Measurements from ENCODE around the gene CD58. TPM values are rescaled to one million over a fixed set of nuclear protein-coding genes. Genes with fewer than 3 reads are reported as not detected.

CD58 gene
- total and polyA plus RNA-seq, 9 of the 15 experiments (the other 6 are each of a cell fraction or from before 2014, with no cell fraction given): 18.1 to 113 (median 37.4) TPM

GRCh38 chr1:116572099-116572498, 1.3 kb upstream of the CD58 start (continued):
- TF ChIP-seq ZMIZ1 (IDR thresholded peaks at IDR 0.05; ENCODE audit: low read depth in 2 of 2, low read length in 2 of 2) (no peak), DPF2 (IDR thresholded peaks at IDR 0.05) (0 out of 2 replicates have a peak, but pooled peaks have one; percentile 10), E2F5 (CRISPR knock-in tag; IDR thresholded peaks at IDR 0.05) (no peak), POLR2B (IDR thresholded peaks at IDR 0.05; ENCODE audit: low read depth, partially characterized antibody) (no peak), ZNF133 (CRISPR knock-in tag; IDR thresholded peaks at IDR 0.05) (no peak), ELF1 (tag; IDR thresholded peaks at IDR 0.05) (no peak), GATAD2A (IDR thresholded peaks at IDR 0.05) (no peak), TEAD4 (IDR thresholded peaks at IDR 0.05; ENCODE audit: low read length) (peak; percentile 37; the same call in 1 of the 2 replicates), TEAD4 (CRISPR knock-in tag; IDR thresholded peaks at IDR 0.05; ENCODE audit: borderline replicate concordance) (no peak), TRIM24 (IDR thresholded peaks at IDR 0.05) (no peak), ZNF354B (CRISPR knock-in tag; IDR thresholded peaks at IDR 0.05) (no peak), RBM14 (IDR thresholded peaks at IDR 0.05; ENCODE audit: borderline replicate concordance, insufficient read depth, low read depth, low read length) (no peak), KHSRP (IDR thresholded peaks at IDR 0.05) (no peak), POLR2A (conservative IDR thresholded peaks at IDR 0.05) (no peak)
- TF ChIP-seq, protein P1, sequence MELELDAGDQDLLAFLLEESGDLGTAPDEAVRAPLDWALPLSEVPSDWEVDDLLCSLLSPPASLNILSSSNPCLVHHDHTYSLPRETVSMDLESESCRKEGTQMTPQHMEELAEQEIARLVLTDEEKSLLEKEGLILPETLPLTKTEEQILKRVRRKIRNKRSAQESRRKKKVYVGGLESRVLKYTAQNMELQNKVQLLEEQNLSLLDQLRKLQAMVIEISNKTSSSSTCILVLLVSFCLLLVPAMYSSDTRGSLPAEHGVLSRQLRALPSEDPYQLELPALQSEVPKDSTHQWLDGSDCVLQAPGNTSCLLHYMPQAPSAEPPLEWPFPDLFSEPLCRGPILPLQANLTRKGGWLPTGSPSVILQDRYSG (tag; conservative IDR thresholded peaks at IDR 0.05; ENCODE audit: low read depth): no peak
- TF ChIP-seq, protein P2, sequence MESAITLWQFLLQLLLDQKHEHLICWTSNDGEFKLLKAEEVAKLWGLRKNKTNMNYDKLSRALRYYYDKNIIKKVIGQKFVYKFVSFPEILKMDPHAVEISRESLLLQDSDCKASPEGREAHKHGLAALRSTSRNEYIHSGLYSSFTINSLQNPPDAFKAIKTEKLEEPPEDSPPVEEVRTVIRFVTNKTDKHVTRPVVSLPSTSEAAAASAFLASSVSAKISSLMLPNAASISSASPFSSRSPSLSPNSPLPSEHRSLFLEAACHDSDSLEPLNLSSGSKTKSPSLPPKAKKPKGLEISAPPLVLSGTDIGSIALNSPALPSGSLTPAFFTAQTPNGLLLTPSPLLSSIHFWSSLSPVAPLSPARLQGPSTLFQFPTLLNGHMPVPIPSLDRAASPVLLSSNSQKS (CRISPR knock-in tag; IDR thresholded peaks at IDR 0.05): no peak
- TF ChIP-seq, protein P3, sequence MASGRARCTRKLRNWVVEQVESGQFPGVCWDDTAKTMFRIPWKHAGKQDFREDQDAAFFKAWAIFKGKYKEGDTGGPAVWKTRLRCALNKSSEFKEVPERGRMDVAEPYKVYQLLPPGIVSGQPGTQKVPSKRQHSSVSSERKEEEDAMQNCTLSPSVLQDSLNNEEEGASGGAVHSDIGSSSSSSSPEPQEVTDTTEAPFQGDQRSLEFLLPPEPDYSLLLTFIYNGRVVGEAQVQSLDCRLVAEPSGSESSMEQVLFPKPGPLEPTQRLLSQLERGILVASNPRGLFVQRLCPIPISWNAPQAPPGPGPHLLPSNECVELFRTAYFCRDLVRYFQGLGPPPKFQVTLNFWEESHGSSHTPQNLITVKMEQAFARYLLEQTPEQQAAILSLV (tag; IDR thresholded peaks at IDR 0.05): no peak
- TF ChIP-seq, protein P4, sequence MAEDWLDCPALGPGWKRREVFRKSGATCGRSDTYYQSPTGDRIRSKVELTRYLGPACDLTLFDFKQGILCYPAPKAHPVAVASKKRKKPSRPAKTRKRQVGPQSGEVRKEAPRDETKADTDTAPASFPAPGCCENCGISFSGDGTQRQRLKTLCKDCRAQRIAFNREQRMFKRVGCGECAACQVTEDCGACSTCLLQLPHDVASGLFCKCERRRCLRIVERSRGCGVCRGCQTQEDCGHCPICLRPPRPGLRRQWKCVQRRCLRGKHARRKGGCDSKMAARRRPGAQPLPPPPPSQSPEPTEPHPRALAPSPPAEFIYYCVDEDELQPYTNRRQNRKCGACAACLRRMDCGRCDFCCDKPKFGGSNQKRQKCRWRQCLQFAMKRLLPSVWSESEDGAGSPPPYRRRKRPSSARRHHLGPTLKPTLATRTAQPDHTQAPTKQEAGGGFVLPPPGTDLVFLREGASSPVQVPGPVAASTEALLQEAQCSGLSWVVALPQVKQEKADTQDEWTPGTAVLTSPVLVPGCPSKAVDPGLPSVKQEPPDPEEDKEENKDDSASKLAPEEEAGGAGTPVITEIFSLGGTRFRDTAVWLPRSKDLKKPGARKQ (CRISPR knock-in tag; IDR thresholded peaks at IDR 0.05): no peak
- TF ChIP-seq, protein P5, sequence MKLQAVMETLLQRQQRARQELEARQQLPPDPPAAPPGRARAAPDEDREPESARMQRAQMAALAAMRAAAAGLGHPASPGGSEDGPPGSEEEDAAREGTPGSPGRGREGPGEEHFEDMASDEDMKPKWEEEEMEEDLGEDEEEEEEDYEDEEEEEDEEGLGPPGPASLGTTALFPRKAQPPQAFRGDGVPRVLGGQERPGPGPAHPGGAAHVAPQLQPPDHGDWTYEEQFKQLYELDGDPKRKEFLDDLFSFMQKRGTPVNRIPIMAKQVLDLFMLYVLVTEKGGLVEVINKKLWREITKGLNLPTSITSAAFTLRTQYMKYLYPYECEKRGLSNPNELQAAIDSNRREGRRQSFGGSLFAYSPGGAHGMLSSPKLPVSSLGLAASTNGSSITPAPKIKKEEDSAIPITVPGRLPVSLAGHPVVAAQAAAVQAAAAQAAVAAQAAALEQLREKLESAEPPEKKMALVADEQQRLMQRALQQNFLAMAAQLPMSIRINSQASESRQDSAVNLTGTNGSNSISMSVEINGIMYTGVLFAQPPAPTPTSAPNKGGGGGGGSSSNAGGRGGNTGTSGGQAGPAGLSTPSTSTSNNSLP (IDR thresholded peaks at IDR 0.05; ENCODE audit: borderline replicate concordance, low read depth, low read length): no peak
